K562 (cell line): ENCODE data around the gene LRRIQ1. TPM values are rescaled to one million over a fixed set of nuclear protein-coding genes. Genes with fewer than 3 reads are reported as not detected.

ENCODE experiments used
- ATAC-seq: fragments of 200-7000 bp; cut with Tn5 transposase; 3 replicates; pipeline ENCODE4 v1.9.1; 2020; ENCODE audit warnings: moderate library complexity
- BruUV-seq: library from RNA; stranded (reverse); fragments of 400-500 nt; replicated peaks from 2 replicates; lab custom pipeline; 2021; lab: Mats Ljungman, UMichigan
- CTCF ChIA-PET: fragments of 300-600 bp; formaldehyde crosslinking; extraction: SDS; loops from one replicate; lab custom pipeline; 2021; ENCODE audit warnings: low intra/inter-chr PET ratio; lab: Yijun Ruan, JAX
- POLR2A ChIA-PET: fragments of 300-600, 350-650 bp; sonication (Branson Sonifier 250); formaldehyde crosslinking; extraction: SDS; loops from one replicate; lab custom pipeline; 2021; ENCODE audit warnings: antibody characterized with exemption, inconsistent platforms; lab: Yijun Ruan, JAX
- DNase-seq, 4 experiments: peaks; one replicate each; pipeline versions ENCODE4 v3.0.0 to v3.0.0-alpha.2; 2011 to 2018; ENCODE audit warnings: low spot score in 3 of 4, mixed read lengths in 3 of 4; ENCODE audit errors: extremely low read depth in 1 of 4
- FAIRE-seq: peaks from 2 replicates; lab custom pipeline; 2011; peaks lifted over from hg19 to GRCh38; lab: Jason Lieb, UNC
- H2AFZ ChIP-seq: 2 replicates; pipeline ENCODE4 v1.6.0; 2011; ENCODE audit warnings: low read depth, low read length, control low read depth, inconsistent platforms
- H3K27ac ChIP-seq: fragments of 200-600 bp; 3 replicates; pipeline ENCODE4 v1.8.0; 2011; ENCODE audit warnings: low read depth, mild to moderate bottlenecking, control low read depth, inconsistent platforms, low read length, moderate library complexity, mixed read lengths; ENCODE audit errors: extremely low read depth
- H3K27me3 ChIP-seq, 2 experiments: fragments of 300-600 bp in 1 of 2; 2 replicates in 1 of 2; 3 replicates in 1 of 2; pipeline versions ENCODE4 v1.6.0 to v1.8.0; 2011; ENCODE audit warnings: inconsistent platforms in 2 of 2, low read length in 2 of 2, mild to moderate bottlenecking in 1 of 2, mixed read lengths in 1 of 2, moderate library complexity in 1 of 2; ENCODE audit not compliant: control insufficient read depth in 2 of 2, insufficient read depth in 2 of 2
- H3K36me3 ChIP-seq: fragments of 300-600 bp; 3 replicates; pipeline ENCODE4 v1.8.0; 2011; ENCODE audit warnings: mild to moderate bottlenecking, low read length, inconsistent platforms; ENCODE audit not compliant: control insufficient read depth, insufficient read depth
- H3K4me1 ChIP-seq, 2 experiments: fragments of 200-600 bp in 1 of 2; replicated peaks in 1 of 2; 2 replicates in 1 of 2; 3 replicates in 1 of 2; pipeline versions ENCODE4 v1.5.1 to v1.8.0; 2011; ENCODE audit warnings: inconsistent platforms in 2 of 2, low read length in 2 of 2, mild to moderate bottlenecking in 1 of 2, mixed read lengths in 1 of 2, moderate library complexity in 1 of 2; ENCODE audit not compliant: control insufficient read depth in 2 of 2, insufficient read depth in 2 of 2
- H3K4me2 ChIP-seq: 2 replicates; pipeline ENCODE4 v1.6.1; 2011; ENCODE audit warnings: low read length, control low read depth, inconsistent platforms, mixed read lengths; ENCODE audit not compliant: insufficient read depth
- H3K4me3 ChIP-seq: fragments of 200-600 bp; sonication (generic), shearing (Covaris generic); 2 replicates; pipeline ENCODE4 v1.5.1; 2016; ENCODE audit warnings: control low read depth, inconsistent platforms
- H3K79me2 ChIP-seq: fragments of 200-600 bp; 3 replicates; pipeline ENCODE4 v1.8.0; 2011; ENCODE audit warnings: low read length, inconsistent platforms; ENCODE audit not compliant: control insufficient read depth, insufficient read depth
- H3K9ac ChIP-seq, 2 experiments: 2 replicates each; pipeline versions ENCODE4 v1.6.0 to v1.6.1; 2011; ENCODE audit warnings: low read depth in 2 of 2, low read length in 2 of 2, control low read depth in 1 of 2, inconsistent platforms in 1 of 2, mild to moderate bottlenecking in 1 of 2, mixed read lengths in 1 of 2; ENCODE audit not compliant: insufficient read depth in 1 of 2
- H3K9me1 ChIP-seq: one replicate; pipeline ENCODE4 v1.6.0; 2011; ENCODE audit warnings: inconsistent platforms, mild to moderate bottlenecking, low read length, moderate library complexity; ENCODE audit not compliant: control insufficient read depth, insufficient read depth
- H3K9me3 ChIP-seq: replicated peaks from 2 replicates; pipeline ENCODE4 v1.5.1; 2011; ENCODE audit warnings: low read depth, low read length, inconsistent platforms; ENCODE audit not compliant: control insufficient read depth, insufficient read depth
- H4K20me1 ChIP-seq: replicated peaks from 2 replicates; pipeline ENCODE4 v1.6.1; 2011; ENCODE audit warnings: low read length, inconsistent platforms, mixed read lengths; ENCODE audit not compliant: control insufficient read depth, insufficient read depth
- EZH2 ChIP-seq: IDR thresholded peaks from 2 replicates; pipeline ENCODE4 v1.6.1; 2012; ENCODE audit warnings: low read depth, mild to moderate bottlenecking, inconsistent platforms, low read length, borderline replicate concordance
- KLF16 ChIP-seq: IDR thresholded peaks from 2 replicates; pipeline ENCODE4 v1.6.1; 2016; ENCODE audit warnings: antibody characterized with exemption
- SAFB2 ChIP-seq: fragments of 200-400 bp; formaldehyde crosslinking; IDR thresholded peaks from 2 replicates; pipeline ENCODE4 v1.6.1; 2018; ENCODE audit warnings: borderline replicate concordance, low read length, low read depth, moderate library complexity; ENCODE audit not compliant: severe bottlenecking
- SMARCA4 ChIP-seq: fragments of 450-650 bp; IDR thresholded peaks from 2 replicates; pipeline ENCODE4 v1.6.1; 2016
- ZBTB43 ChIP-seq: sonication (generic); formaldehyde crosslinking; IDR thresholded peaks from 2 replicates; pipeline ENCODE4 v1.8.0; 2023; ENCODE audit warnings: mild to moderate bottlenecking, missing genetic modification reagents
- ZNF280A ChIP-seq: fragments of 450-650 bp; IDR thresholded peaks from 2 replicates; pipeline ENCODE4 v1.6.1; 2018; ENCODE audit warnings: mild to moderate bottlenecking, low read depth; ENCODE audit not compliant: partially characterized antibody
- ZNF639 ChIP-seq, 2 experiments: fragments of 200-800 bp in 1 of 2; sonication (Bioruptor generic) in 1 of 2; sonication (generic) in 1 of 2; formaldehyde crosslinking in 1 of 2; IDR thresholded peaks in 1 of 2; conservative IDR thresholded peaks in 1 of 2; 2 replicates each; pipeline versions ENCODE4 v1.5.0 to v1.6.1; 2016 to 2020; ENCODE audit warnings: missing compliant biosample characterization in 1 of 2, missing genetic modification characterization in 1 of 2, missing genetic modification reagents in 1 of 2
- ZNF696 ChIP-seq: fragments of 250-450 bp; sonication (Bioruptor Pico); conservative IDR thresholded peaks from 2 replicates; pipeline ENCODE4 v1.4.0; 2020; ENCODE audit warnings: mild to moderate bottlenecking, moderate library complexity
- WGBS: fragments of 100-300 bp; shearing (Covaris generic); methylation state at CpG from one replicate; pipeline ENCODE4 v1.1.6; 2016; ENCODE audit warnings: low coverage, mixed read lengths; ENCODE audit not compliant: insufficient coverage; ENCODE audit errors: missing lambda C conversion rate; 5-methylcytosine and 5-hydroxymethylcytosine counted together
- in situ Hi-C: fragments of 300-500 bp; cut with MboI; formaldehyde crosslinking; loops from 4 replicates; pipeline ENCODE4 v1.15.0; 2018; ENCODE audit warnings: inconsistent platforms, mixed read lengths
- intact Hi-C: fragments of 100-400 bp; cut with micrococcal nuclease; formaldehyde crosslinking; loops from 2 replicates; pipeline ENCODE4 v1.14.2; 2022
- polyA plus RNA-seq, 8 experiments: library from polyadenylated mRNA; depleted of rRNA in 4 of 8; stranded (reverse) in 5 of 8; unstranded in 3 of 8; fragments of >200 nt; fragmentation: Nextera tagmentation in 2 of 8; fragmentation: Illumina TruSeq in 1 of 8; extraction: Ambion mirVana in 2 of 8; extraction: Trizol in 1 of 8; gene quantifications; 2 replicates each; pipeline versions ENCODE4 v1.2.1 to v1.2.3, GENCODE V29; 2011 to 2014; ENCODE audit warnings: inconsistent platforms in 1 of 8, missing spikeins in 1 of 8
- total RNA-seq, 7 experiments: library from RNA; depleted of rRNA in 6 of 7; stranded (reverse); fragments of >200 nt in 6 of 7; fragmentation: Illumina TruSeq in 2 of 7; extraction: Trizol in 2 of 7; gene quantifications; 2 replicates each; pipeline versions ENCODE4 v1.2.1 to v1.2.3, GENCODE V29; 2011 to 2021; ENCODE audit warnings: low replicate concordance in 1 of 7
- TF ChIP-seq, protein P1 (sequence below): fragments of 250-450 bp; sonication (Bioruptor Pico); IDR thresholded peaks from 2 replicates; pipeline ENCODE4 v1.9.0; 2021; ENCODE audit warnings: mild to moderate bottlenecking

The LRRIQ1 gene
- total and polyA plus RNA-seq, 9 of the 15 experiments (the other 6 are each of a cell fraction or from before 2014, with no cell fraction given) = not detected

DNA sequence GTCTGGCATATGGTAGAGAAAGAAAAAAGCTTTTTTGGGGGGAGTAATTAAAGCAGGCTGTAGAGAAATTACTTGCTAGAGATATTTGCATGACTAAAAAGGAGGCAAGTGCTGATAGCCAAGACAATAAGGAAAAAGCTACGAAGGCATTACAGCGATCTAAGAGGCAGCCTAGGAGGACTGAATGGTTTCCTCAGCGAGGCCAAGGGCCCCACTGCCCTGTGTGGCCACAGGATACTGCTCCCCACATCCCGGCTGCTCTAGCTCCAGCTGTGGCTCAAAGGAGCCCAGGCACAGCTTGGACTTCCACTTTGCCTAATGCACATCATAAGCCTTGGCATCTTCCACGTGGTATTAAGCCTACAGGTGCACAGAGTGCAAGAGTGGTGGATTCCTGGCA lies 53.6 kb downstream of the LRRIQ1 start:
- Histone ChIP-seq H3K4me2 (no peak overlapping the region), H3K9me3 (no peaks in the 10 kb centered on the region), H3K79me2 (no peaks in the 10 kb centered on the region), H3K9me1 (no peaks in the 10 kb centered on the region), H3K36me3 (no peaks in the 10 kb centered on the region), H3K4me1 (no peaks in the 10 kb centered on the region), H3K27me3 (no peaks in the 10 kb centered on the region)
- DNase-seq = no peak
- intact Hi-C loops (no loop called here), in situ Hi-C loops (no loop called here)
- POLR2A ChIA-PET = no interaction called here
- CTCF ChIA-PET = no interaction called here
- 0% methylated on average over 5 of the region's 5 CpGs for WGBS
- TF ChIP-seq ZNF696 (no peak), ZBTB43 (CRISPR knock-in tag) (no peak), ZNF280A (no peak), EZH2 (no peak), SAFB2 (no peak), ZNF639 (CRISPR knock-in tag; conservative IDR thresholded peaks at IDR 0.05 in 1 of 2, IDR thresholded peaks at IDR 0.05 in 1 of 2) (no peak), SMARCA4 (no peak), KLF16 (no peak)
- TF ChIP-seq, protein P1, sequence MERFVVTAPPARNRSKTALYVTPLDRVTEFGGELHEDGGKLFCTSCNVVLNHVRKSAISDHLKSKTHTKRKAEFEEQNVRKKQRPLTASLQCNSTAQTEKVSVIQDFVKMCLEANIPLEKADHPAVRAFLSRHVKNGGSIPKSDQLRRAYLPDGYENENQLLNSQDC = no peak
- TF ChIP-seq, all 486 proteins: peak for 0
- Histone ChIP-seq H3K9ac (no peak overlapping the region), H3K4me3 (no peak overlapping the region), H3K27ac (no peak overlapping the region), H4K20me1 (no peaks in the 10 kb centered on the region), H2AFZ (no peak overlapping the region)
- FAIRE-seq = no peak
- BruUV-seq = no TSS peak
- ATAC-seq = no peak
